Measurements from ENCODE around the gene SORL1-AS1.

SORL1-AS1 gene

GRCh38 chr11:121467471-121467870, 14.7 kb upstream of the SORL1-AS1 start:
- TF ChIP-seq, protein P1, sequence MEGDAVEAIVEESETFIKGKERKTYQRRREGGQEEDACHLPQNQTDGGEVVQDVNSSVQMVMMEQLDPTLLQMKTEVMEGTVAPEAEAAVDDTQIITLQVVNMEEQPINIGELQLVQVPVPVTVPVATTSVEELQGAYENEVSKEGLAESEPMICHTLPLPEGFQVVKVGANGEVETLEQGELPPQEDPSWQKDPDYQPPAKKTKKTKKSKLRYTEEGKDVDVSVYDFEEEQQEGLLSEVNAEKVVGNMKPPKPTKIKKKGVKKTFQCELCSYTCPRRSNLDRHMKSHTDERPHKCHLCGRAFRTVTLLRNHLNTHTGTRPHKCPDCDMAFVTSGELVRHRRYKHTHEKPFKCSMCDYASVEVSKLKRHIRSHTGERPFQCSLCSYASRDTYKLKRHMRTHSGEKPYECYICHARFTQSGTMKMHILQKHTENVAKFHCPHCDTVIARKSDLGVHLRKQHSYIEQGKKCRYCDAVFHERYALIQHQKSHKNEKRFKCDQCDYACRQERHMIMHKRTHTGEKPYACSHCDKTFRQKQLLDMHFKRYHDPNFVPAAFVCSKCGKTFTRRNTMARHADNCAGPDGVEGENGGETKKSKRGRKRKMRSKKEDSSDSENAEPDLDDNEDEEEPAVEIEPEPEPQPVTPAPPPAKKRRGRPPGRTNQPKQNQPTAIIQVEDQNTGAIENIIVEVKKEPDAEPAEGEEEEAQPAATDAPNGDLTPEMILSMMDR (IDR thresholded peaks at IDR 0.05; ENCODE audit: unreplicated experiment) = no peak
- Mint-ChIP-seq H3K4me3 (ENCODE audit: low read depth) (no peak overlapping the region), H3K36me3 (ENCODE audit: insufficient read depth) (no peaks in the 10 kb centered on the region), H3K4me1 (ENCODE audit: low read depth) (peaks cover 23% of the 10 kb centered on the region), H3K27ac (peak overlapping the region; percentile 94), H3K9me3 (ENCODE audit: low read depth) (no peaks in the 10 kb centered on the region), H3K27me3 (no peaks in the 10 kb centered on the region)
- no peak for DNase-seq (ENCODE audit: low spot score, unreplicated experiment)

GRCh38 chr11:121466063-121466794, 13.5 kb upstream of the SORL1-AS1 start:
- Mint-ChIP-seq H3K27me3 (no peaks in the 10 kb centered on the region), H3K27ac (peak overlapping the region; percentile 94), H3K9me3 (ENCODE audit: low read depth) (no peaks in the 10 kb centered on the region), H3K4me1 (ENCODE audit: low read depth) (peaks cover 32% of the 10 kb centered on the region), H3K4me3 (ENCODE audit: low read depth) (no peak overlapping the region), H3K36me3 (ENCODE audit: insufficient read depth) (no peaks in the 10 kb centered on the region)
- TF ChIP-seq, protein P1 (IDR thresholded peaks at IDR 0.05; ENCODE audit: unreplicated experiment) = no peak
- DNase-seq (ENCODE audit: low spot score, unreplicated experiment) = peak; percentile 40

DNA sequence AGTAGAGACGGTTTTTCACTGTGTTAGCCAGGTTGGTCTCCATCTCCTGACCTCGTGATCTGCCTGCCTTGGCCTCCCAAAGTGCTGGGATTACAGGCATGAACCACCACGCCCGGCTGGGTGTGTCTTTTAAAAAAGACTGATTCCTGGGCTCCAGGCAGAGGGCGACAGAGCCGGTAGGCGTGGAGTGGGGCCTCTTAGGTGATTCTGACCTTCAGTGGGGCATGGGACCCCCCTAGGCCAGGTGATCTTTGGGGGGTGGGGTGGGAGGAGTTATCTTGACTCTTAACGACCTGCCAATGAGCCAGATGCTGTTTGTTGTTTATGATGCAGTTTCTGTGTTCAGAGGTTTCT, 12.9 kb upstream of the SORL1-AS1 start:
- Mint-ChIP-seq H3K4me1 (ENCODE audit: low read depth) (peaks cover 38% of the 10 kb centered on the region), H3K27ac (peak overlapping the region; percentile 94)

DNA sequence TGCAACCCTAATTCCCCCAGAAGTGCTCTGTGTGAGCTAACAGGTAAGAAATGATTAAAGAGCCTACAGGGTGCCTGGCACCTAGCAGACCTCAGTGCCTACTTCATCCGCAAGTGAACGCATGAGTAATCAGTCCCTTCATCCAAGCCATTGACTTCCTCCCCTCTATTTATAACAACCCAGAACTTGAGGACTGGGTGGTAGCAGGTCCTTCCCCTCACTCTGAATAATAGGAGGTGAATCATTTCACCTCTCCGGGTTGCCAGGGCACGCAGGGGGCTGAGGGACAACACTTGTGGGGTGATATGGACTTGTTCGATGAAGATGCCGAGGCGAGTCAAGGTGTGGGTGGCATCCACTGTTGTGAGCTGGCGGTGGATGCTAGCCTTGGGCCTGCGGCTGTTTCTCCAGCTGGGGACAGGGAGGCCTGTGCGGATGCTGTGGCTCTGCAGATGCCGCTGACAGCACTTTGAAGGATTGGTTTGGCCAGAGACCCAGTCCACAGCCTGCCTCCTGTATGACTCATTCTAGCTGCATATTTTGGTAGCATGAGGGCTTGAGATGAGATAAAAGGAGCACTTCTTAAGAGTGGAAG, 11.7 kb upstream of the SORL1-AS1 start:
- Mint-ChIP-seq H3K27ac (no peak overlapping the region), H3K36me3 (ENCODE audit: insufficient read depth) (no peaks in the 10 kb centered on the region), H3K27me3 (no peaks in the 10 kb centered on the region), H3K4me3 (ENCODE audit: low read depth) (no peak overlapping the region), H3K9me3 (ENCODE audit: low read depth) (no peaks in the 10 kb centered on the region), H3K4me1 (ENCODE audit: low read depth) (peaks cover 47% of the 10 kb centered on the region)
- no peak for DNase-seq (ENCODE audit: low spot score, unreplicated experiment)
- TF ChIP-seq, protein P1 (IDR thresholded peaks at IDR 0.05; ENCODE audit: unreplicated experiment) = no peak

More for the DNA sequence above, 12.9 kb upstream of the SORL1-AS1 start:
- TF ChIP-seq, protein P1 (IDR thresholded peaks at IDR 0.05; ENCODE audit: unreplicated experiment) = no peak
- no peaks in the 10 kb centered on the region for H3K9me3 Mint-ChIP-seq (ENCODE audit: low read depth)
- no peaks in the 10 kb centered on the region for H3K27me3 Mint-ChIP-seq
- no peaks in the 10 kb centered on the region for H3K36me3 Mint-ChIP-seq (ENCODE audit: insufficient read depth)
- no peak for DNase-seq (ENCODE audit: low spot score, unreplicated experiment)
- H3K4me3 Mint-ChIP-seq (ENCODE audit: low read depth) = no peak overlapping the region

GRCh38 chr11:121463689-121464335, 11.0 kb upstream of the SORL1-AS1 start:
- Mint-ChIP-seq H3K27ac (no peak overlapping the region), H3K4me1 (ENCODE audit: low read depth) (peaks cover 50% of the 10 kb centered on the region), H3K4me3 (ENCODE audit: low read depth) (no peak overlapping the region), H3K36me3 (ENCODE audit: insufficient read depth) (no peaks in the 10 kb centered on the region), H3K9me3 (ENCODE audit: low read depth) (no peaks in the 10 kb centered on the region), H3K27me3 (no peaks in the 10 kb centered on the region)
- no peak for DNase-seq (ENCODE audit: low spot score, unreplicated experiment)
- TF ChIP-seq, protein P1 (IDR thresholded peaks at IDR 0.05; ENCODE audit: unreplicated experiment) = no peak

Measured in progenitor cell of endocrine pancreas (in vitro differentiated cells).